ENCODE measurements around the gene MYEOV. TPM values are rescaled to one million over a fixed set of nuclear protein-coding genes. Genes with fewer than 3 reads are reported as not detected.

Gene MYEOV
- total and polyA plus RNA-seq, 2 experiments from 2014 or later, result 0.14 TPM; not detected in 1

Other genes starting within 250 kb of the MYEOV start
- gene TPCN2, start 245.2 kb upstream of the MYEOV start, total RNA-seq (2014; rRNA removed; shearing (Covaris generic)), result 14.7 and 15.1 TPM in 2 replicates
- gene TPCN2, start 245.2 kb upstream of the MYEOV start, polyA plus RNA-seq (2016; fragmentation: Nextera tagmentation; extraction: Ambion mirVana), result 5.8 and 6.5 TPM in 2 replicates
- gene SMIM38, start 138.2 kb upstream of the MYEOV start, total RNA-seq (2014; rRNA removed; shearing (Covaris generic)), result 0.38 TPM in 1 of 2 replicates, not detected in the other
- not detected in 2 replicates for gene SMIM38, start 138.2 kb upstream of the MYEOV start, polyA plus RNA-seq (2016; fragmentation: Nextera tagmentation; extraction: Ambion mirVana)
- gene LINC01488, start 187.5 kb downstream of the MYEOV start, total RNA-seq (2014; rRNA removed; shearing (Covaris generic)), result not detected in 2 replicates
- gene LINC01488, start 187.5 kb downstream of the MYEOV start, polyA plus RNA-seq (2016; fragmentation: Nextera tagmentation; extraction: Ambion mirVana), result not detected in 2 replicates